Adrenal gland (tissue), 5 donors: ENCODE data around the gene SMIM7.
A peak's percentile ranks its signal among the peaks of the same experiment; 100 is the strongest.

Experiments
- CTCF ChIP-seq, 6 experiments: fragments of 450-650 bp in 4 of 6; fragments of 200-600 bp in 2 of 6; sonication (generic) in 1 of 6; IDR thresholded peaks; 1 replicate in 5 of 6; 2 replicates in 1 of 6; pipeline versions ENCODE4 v1.5.1 to v1.8.0; 2016 to 2021; ENCODE audit warnings: antibody characterized with exemption in 6 of 6, mild to moderate bottlenecking in 2 of 6, moderate library complexity in 1 of 6
- POLR2A ChIP-seq, 2 donors: fragments of 450-650 bp; IDR thresholded peaks; one replicate each; pipeline ENCODE4 v1.6.1; 2017; ENCODE audit warnings: antibody characterized with exemption in 2 of 2, mild to moderate bottlenecking in 2 of 2, moderate library complexity in 1 of 2
- donor health status: DM: no; HTN: no; CAD: no.

- peak; percentile 83 to 85 for TF ChIP-seq POLR2A (IDR thresholded peaks at IDR 0.05)
- peak in 1 of 6 experiments; percentile 26 for TF ChIP-seq CTCF (IDR thresholded peaks at IDR 0.05)
These were observed at the start of gene SMIM7 for GRCh38 chr19:16659832-16660708.
